Measurements from ENCODE around the gene UPF2.

Gene UPF2

GRCh38 chr10:11884706-11885423, 157.7 kb downstream of the UPF2 start:
- DNase-seq (ENCODE audit: low spot score): no peak

GRCh38 chr10:11882646-11883375, 159.8 kb downstream of the UPF2 start:
- DNase-seq (ENCODE audit: low spot score): no peak

- DNase-seq (ENCODE audit: low spot score): peak; percentile 48
Measured at GRCh38 chr10:11881477-11882417, 160.9 kb downstream of the UPF2 start.

GRCh38 chr10:11881030-11881476, 161.6 kb downstream of the UPF2 start:
- no peak for DNase-seq (ENCODE audit: low spot score)

- no peak for DNase-seq (ENCODE audit: low spot score)
Measured at GRCh38 chr10:11880151-11881029, 162.2 kb downstream of the UPF2 start.

GRCh38 chr10:11879387-11880094, 163.1 kb downstream of the UPF2 start:
- DNase-seq (ENCODE audit: low spot score): no peak

- DNase-seq (ENCODE audit: low spot score): no peak
Measured at GRCh38 chr10:11878776-11879175, 163.8 kb downstream of the UPF2 start.

GRCh38 chr10:11877591-11877905, 165.1 kb downstream of the UPF2 start:
- no peak for DNase-seq (ENCODE audit: low spot score)

- DNase-seq (ENCODE audit: low spot score): no peak
Measured at GRCh38 chr10:11876805-11877590, 165.6 kb downstream of the UPF2 start.

- DNase-seq (ENCODE audit: low spot score): no peak
Measured at GRCh38 chr10:11876324-11876723, 166.3 kb downstream of the UPF2 start.

- DNase-seq (ENCODE audit: low spot score): peak; percentile 100
Measured at GRCh38 chr10:11875494-11876281, 166.9 kb downstream of the UPF2 start.

GRCh38 chr10:11874568-11875493, 167.8 kb downstream of the UPF2 start:
- no peak for DNase-seq (ENCODE audit: low spot score)

- DNase-seq (ENCODE audit: low spot score): no peak
Measured at GRCh38 chr10:11871466-11871865, 171.1 kb downstream of the UPF2 start.

- DNase-seq (ENCODE audit: low spot score): no peak
Measured at GRCh38 chr10:11870900-11871400, 171.7 kb downstream of the UPF2 start.

GRCh38 chr10:11870461-11870780, 172.2 kb downstream of the UPF2 start:
- DNase-seq (ENCODE audit: low spot score): no peak
